ENCODE results near the gene KIF3B.

- TF ChIP-seq YY1 (IDR thresholded peaks at IDR 0.05; ENCODE audit: low read depth, low read length): peak; percentile 21; the same call in 1 of the 2 replicates
- TF ChIP-seq NR2C2 (IDR thresholded peaks at IDR 0.05; ENCODE audit: borderline replicate concordance, control insufficient read depth, insufficient read length, low read depth): no peak
- peak; percentile 65 for TF ChIP-seq POLR2A (IDR thresholded peaks at IDR 0.05; ENCODE audit: low read depth, low read length)
- no peak for TF ChIP-seq POLR2AphosphoS2 (IDR thresholded peaks at IDR 0.05; ENCODE audit: low read depth, low read length)
- no peak for TF ChIP-seq ZBED1 (IDR thresholded peaks at IDR 0.05; ENCODE audit: borderline replicate concordance)
- no peak for TF ChIP-seq REST (IDR thresholded peaks at IDR 0.05; ENCODE audit: low read depth, low read length)
- no peak for TF ChIP-seq CTCF (IDR thresholded peaks at IDR 0.05 in 2 of 3, conservative IDR thresholded peaks at IDR 0.05 in 1 of 3; ENCODE audit: control insufficient read depth in 2 of 3, extremely low read depth in 1 of 3, insufficient read depth in 1 of 3, low read depth in 3 of 3, low read length in 3 of 3)
- no peak for TF ChIP-seq BCLAF1 (IDR thresholded peaks at IDR 0.05)
- peak; percentile 73; the same call in 1 of the 2 replicates for TF ChIP-seq FOXM1 (IDR thresholded peaks at IDR 0.05; ENCODE audit: low read depth, low read length)
- peak; percentile 62; the same call in 1 of the 2 replicates for TF ChIP-seq MXI1 (IDR thresholded peaks at IDR 0.05; ENCODE audit: low read depth, low read length)
- TF ChIP-seq SMC3 (IDR thresholded peaks at IDR 0.05; ENCODE audit: borderline replicate concordance, low read length): no peak
- TF ChIP-seq RAD21 (IDR thresholded peaks at IDR 0.05; ENCODE audit: insufficient read depth, low read depth, low read length): no peak
- no peak for TF ChIP-seq DPF2 (IDR thresholded peaks at IDR 0.05)
- no peak for TF ChIP-seq SREBF2 (IDR thresholded peaks at IDR 0.05; ENCODE audit: low read length)
These were observed 8.3 kb downstream of the KIF3B start for GRCh38 chr20:32285621-32286371.
